ENCODE data around the gene APLP2. TPM values are rescaled to one million over a fixed set of nuclear protein-coding genes. Genes with fewer than 3 reads are reported as not detected.
A peak's percentile ranks its signal among the peaks of the same experiment; 100 is the strongest.

The APLP2 gene
- total RNA-seq, 1 donor from 2014 or later: 106 TPM

- peaks cover 14 to 29% (median 20%) of the 10 kb centered on the region in 3 donors for H3K36me3 ChIP-seq (ENCODE audit: control insufficient read depth in 3 of 3, insufficient read depth in 3 of 3, low read length in 3 of 3)
- H3K4me3 ChIP-seq (ENCODE audit: low read length in 3 of 3): no peak overlapping the region
- no peaks in the 10 kb centered on the region for H3K27me3 ChIP-seq (ENCODE audit: control insufficient read depth in 3 of 3, insufficient read depth in 3 of 3, low read length in 3 of 3)
- H3K9ac ChIP-seq (ENCODE audit: low read depth in 1 of 3, low read length in 3 of 3): no peak overlapping the region
- H3K4me1 ChIP-seq (ENCODE audit: control insufficient read depth in 3 of 3, insufficient read depth in 3 of 3, low read length in 3 of 3): peaks cover 3 to 22% (median 3%) of the 10 kb centered on the region in 3 donors
- H3K9me3 ChIP-seq (ENCODE audit: control insufficient read depth in 3 of 3, low read length in 3 of 3): no peaks in the 10 kb centered on the region
- H3K27ac ChIP-seq (ENCODE audit: low read depth, low read length): no peak overlapping the region
These were observed 52.5 kb downstream of the APLP2 start for GRCh38 chr11:130122141-130122575.

DNA sequence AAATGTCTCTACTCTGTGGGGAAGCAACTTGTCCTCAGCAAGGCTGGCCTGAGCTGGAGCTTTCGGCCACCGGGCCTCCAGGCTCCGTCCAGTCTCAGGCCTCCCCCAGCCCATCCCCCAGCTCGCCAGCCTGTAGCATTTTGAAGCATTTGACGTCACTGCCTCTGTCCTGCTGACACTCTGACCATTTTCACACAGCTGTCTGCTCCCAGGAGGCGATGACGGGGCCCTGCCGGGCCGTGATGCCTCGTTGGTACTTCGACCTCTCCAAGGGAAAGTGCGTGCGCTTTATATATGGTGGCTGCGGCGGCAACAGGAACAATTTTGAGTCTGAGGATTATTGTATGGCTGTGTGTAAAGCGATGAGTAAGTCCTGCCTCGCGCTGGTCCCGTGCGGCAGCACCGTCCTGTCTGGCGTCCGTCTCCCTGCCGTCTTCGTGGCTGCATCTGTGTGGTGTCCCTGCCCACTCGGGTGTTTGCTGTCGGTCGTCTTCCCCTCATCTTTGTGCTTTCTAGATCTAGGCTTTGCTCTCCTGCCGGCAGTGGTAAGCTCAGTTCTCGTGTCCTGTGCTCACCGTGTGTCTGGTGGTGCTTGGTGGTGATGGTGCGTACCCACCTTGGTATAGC lies 53.8 kb downstream of the APLP2 start:
- Histone ChIP-seq H3K27me3 (ENCODE audit: control insufficient read depth in 3 of 3, insufficient read depth in 3 of 3, low read length in 3 of 3) (no peaks in the 10 kb centered on the region), H3K4me3 (ENCODE audit: low read length in 3 of 3) (no peak overlapping the region), H3K27ac (ENCODE audit: low read depth, low read length) (no peak overlapping the region), H3K36me3 (ENCODE audit: control insufficient read depth in 3 of 3, insufficient read depth in 3 of 3, low read length in 3 of 3) (peaks cover 16 to 41% (median 30%) of the 10 kb centered on the region in 3 donors), H3K9ac (ENCODE audit: low read depth in 1 of 3, low read length in 3 of 3) (no peak overlapping the region), H3K4me1 (ENCODE audit: control insufficient read depth in 3 of 3, insufficient read depth in 3 of 3, low read length in 3 of 3) (peaks cover 3 to 30% (median 8%) of the 10 kb centered on the region in 3 donors), H3K9me3 (ENCODE audit: control insufficient read depth in 3 of 3, low read length in 3 of 3) (no peaks in the 10 kb centered on the region)

DNA sequence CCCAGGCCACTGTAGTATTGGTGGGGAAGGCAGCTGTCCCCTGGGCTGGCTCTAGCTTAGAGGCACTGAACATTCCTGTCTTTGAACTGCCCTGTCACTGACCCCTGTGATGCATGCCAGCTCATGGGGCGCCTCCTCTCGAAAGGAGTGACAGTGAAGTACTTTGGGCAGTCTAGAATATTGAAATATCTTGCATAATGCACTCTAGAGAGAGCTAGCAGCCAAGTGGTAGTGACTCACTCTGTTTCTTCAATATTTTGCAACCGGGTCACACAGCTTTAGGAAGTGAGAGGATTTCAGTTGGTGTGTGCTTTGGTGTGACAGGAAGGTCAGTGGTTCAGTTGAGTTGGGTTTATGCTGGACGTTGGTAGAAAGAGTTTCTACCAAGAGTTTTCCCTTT lies 54.4 kb downstream of the APLP2 start:
- peak overlapping the region in 1 of 3 donors; percentile 19 for H3K9ac ChIP-seq (ENCODE audit: low read depth in 1 of 3, low read length in 3 of 3)
- no peak overlapping the region for H3K27ac ChIP-seq (ENCODE audit: low read depth, low read length)
- peaks cover 3 to 30% (median 8%) of the 10 kb centered on the region in 3 donors for H3K4me1 ChIP-seq (ENCODE audit: control insufficient read depth in 3 of 3, insufficient read depth in 3 of 3, low read length in 3 of 3)
- no peaks in the 10 kb centered on the region for H3K27me3 ChIP-seq (ENCODE audit: control insufficient read depth in 3 of 3, insufficient read depth in 3 of 3, low read length in 3 of 3)
- H3K9me3 ChIP-seq (ENCODE audit: control insufficient read depth in 3 of 3, low read length in 3 of 3): no peaks in the 10 kb centered on the region
- peaks cover 21 to 47% (median 35%) of the 10 kb centered on the region in 3 donors for H3K36me3 ChIP-seq (ENCODE audit: control insufficient read depth in 3 of 3, insufficient read depth in 3 of 3, low read length in 3 of 3)
- no peak overlapping the region for H3K4me3 ChIP-seq (ENCODE audit: low read length in 3 of 3)

- no peak overlapping the region for H3K27ac ChIP-seq (ENCODE audit: low read depth, low read length)
- H3K4me3 ChIP-seq (ENCODE audit: low read length in 3 of 3): no peak overlapping the region
- no peaks in the 10 kb centered on the region for H3K9me3 ChIP-seq (ENCODE audit: control insufficient read depth in 3 of 3, low read length in 3 of 3)
- peaks cover 28 to 55% (median 44%) of the 10 kb centered on the region in 3 donors for H3K36me3 ChIP-seq (ENCODE audit: control insufficient read depth in 3 of 3, insufficient read depth in 3 of 3, low read length in 3 of 3)
- no peaks in the 10 kb centered on the region for H3K27me3 ChIP-seq (ENCODE audit: control insufficient read depth in 3 of 3, insufficient read depth in 3 of 3, low read length in 3 of 3)
- H3K9ac ChIP-seq (ENCODE audit: low read depth in 1 of 3, low read length in 3 of 3): no peak overlapping the region
- H3K4me1 ChIP-seq (ENCODE audit: control insufficient read depth in 3 of 3, insufficient read depth in 3 of 3, low read length in 3 of 3): peaks cover 3 to 24% (median 8%) of the 10 kb centered on the region in 3 donors
These were observed 55.9 kb downstream of the APLP2 start for GRCh38 chr11:130125638-130126037.

DNA sequence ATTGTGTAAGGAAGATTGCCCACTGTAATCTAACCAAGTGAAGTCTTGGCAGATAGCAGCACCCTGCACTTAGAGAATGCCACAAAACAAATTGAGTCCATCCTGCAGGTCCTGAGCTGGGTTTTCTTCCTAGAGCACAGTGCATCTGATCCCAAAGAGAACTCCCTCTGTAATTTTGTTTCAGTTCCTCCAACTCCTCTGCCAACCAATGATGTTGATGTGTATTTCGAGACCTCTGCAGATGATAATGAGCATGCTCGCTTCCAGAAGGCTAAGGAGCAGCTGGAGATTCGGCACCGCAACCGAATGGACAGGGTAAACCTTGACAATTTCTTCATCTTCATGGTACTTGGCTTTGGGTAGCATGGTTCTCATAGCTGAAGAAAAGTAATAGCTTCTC lies 56.8 kb downstream of the APLP2 start:
- H3K4me1 ChIP-seq (ENCODE audit: control insufficient read depth in 3 of 3, insufficient read depth in 3 of 3, low read length in 3 of 3): peaks cover 3 to 21% (median 8%) of the 10 kb centered on the region in 3 donors
- no peak overlapping the region for H3K4me3 ChIP-seq (ENCODE audit: low read length in 3 of 3)
- H3K36me3 ChIP-seq (ENCODE audit: control insufficient read depth in 3 of 3, insufficient read depth in 3 of 3, low read length in 3 of 3): peaks cover 33 to 62% (median 51%) of the 10 kb centered on the region in 3 donors
- H3K9me3 ChIP-seq (ENCODE audit: control insufficient read depth in 3 of 3, low read length in 3 of 3): no peaks in the 10 kb centered on the region
- H3K27ac ChIP-seq (ENCODE audit: low read depth, low read length): no peak overlapping the region
- H3K27me3 ChIP-seq (ENCODE audit: control insufficient read depth in 3 of 3, insufficient read depth in 3 of 3, low read length in 3 of 3): no peaks in the 10 kb centered on the region
- H3K9ac ChIP-seq (ENCODE audit: low read depth in 1 of 3, low read length in 3 of 3): no peak overlapping the region

DNA sequence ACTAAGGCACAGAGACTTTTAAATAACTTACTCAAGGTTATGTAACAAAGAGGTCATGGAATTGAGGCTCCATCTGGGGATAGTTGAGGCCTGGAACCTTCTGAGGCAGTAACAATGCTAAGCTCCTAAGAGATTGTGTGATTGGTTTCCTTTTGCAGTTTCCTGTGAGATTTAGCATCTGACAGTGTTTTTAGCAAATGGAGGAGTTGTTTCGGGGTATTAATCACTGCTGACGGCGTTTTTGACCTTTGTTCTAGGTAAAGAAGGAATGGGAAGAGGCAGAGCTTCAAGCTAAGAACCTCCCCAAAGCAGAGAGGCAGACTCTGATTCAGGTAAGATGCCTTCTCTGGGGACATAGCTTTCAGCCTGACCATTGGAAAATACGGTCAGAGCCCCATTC lies 57.8 kb downstream of the APLP2 start:
- Histone ChIP-seq H3K36me3 (ENCODE audit: control insufficient read depth in 3 of 3, insufficient read depth in 3 of 3, low read length in 3 of 3) (peaks cover 34 to 60% (median 47%) of the 10 kb centered on the region in 3 donors), H3K4me3 (ENCODE audit: low read length in 3 of 3) (no peak overlapping the region)

DNA sequence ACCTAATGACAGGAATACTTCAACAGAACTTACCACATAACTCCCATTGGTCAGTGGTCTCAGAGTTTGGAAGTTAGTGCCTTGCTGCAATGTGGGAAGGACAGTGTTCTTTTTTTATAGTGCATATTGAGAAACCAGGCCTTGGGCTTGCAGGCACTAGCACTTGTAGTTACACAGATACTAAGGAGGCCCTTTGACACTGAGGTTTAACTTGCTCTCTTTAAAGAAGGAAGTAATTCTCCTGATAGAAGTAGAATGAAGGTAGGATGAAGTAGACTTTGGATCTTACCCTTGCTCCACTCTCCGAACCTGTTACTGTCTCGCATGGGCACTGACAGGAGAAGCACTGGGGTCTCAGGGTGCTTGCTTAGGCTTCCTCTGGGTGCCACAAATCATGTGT lies 58.9 kb downstream of the APLP2 start:
- H3K27ac ChIP-seq (ENCODE audit: low read depth, low read length): no peak overlapping the region
- no peaks in the 10 kb centered on the region for H3K27me3 ChIP-seq (ENCODE audit: control insufficient read depth in 3 of 3, insufficient read depth in 3 of 3, low read length in 3 of 3)
- H3K36me3 ChIP-seq (ENCODE audit: control insufficient read depth in 3 of 3, insufficient read depth in 3 of 3, low read length in 3 of 3): peaks cover 32 to 51% (median 38%) of the 10 kb centered on the region in 3 donors
- H3K4me3 ChIP-seq (ENCODE audit: low read length in 3 of 3): no peak overlapping the region
- H3K9me3 ChIP-seq (ENCODE audit: control insufficient read depth in 3 of 3, low read length in 3 of 3): no peaks in the 10 kb centered on the region
- H3K9ac ChIP-seq (ENCODE audit: low read depth in 1 of 3, low read length in 3 of 3): no peak overlapping the region
- H3K4me1 ChIP-seq (ENCODE audit: control insufficient read depth in 3 of 3, insufficient read depth in 3 of 3, low read length in 3 of 3): peaks cover 3 to 15% (median 7%) of the 10 kb centered on the region in 3 donors

More for the DNA sequence above, 57.8 kb downstream of the APLP2 start:
- H3K9ac ChIP-seq (ENCODE audit: low read depth in 1 of 3, low read length in 3 of 3): no peak overlapping the region
- no peaks in the 10 kb centered on the region for H3K27me3 ChIP-seq (ENCODE audit: control insufficient read depth in 3 of 3, insufficient read depth in 3 of 3, low read length in 3 of 3)
- H3K27ac ChIP-seq (ENCODE audit: low read depth, low read length): no peak overlapping the region
- no peaks in the 10 kb centered on the region for H3K9me3 ChIP-seq (ENCODE audit: control insufficient read depth in 3 of 3, low read length in 3 of 3)
- H3K4me1 ChIP-seq (ENCODE audit: control insufficient read depth in 3 of 3, insufficient read depth in 3 of 3, low read length in 3 of 3): peaks cover 3 to 19% (median 8%) of the 10 kb centered on the region in 3 donors

GRCh38 chr11:130129922-130130321 lies 60.2 kb downstream of the APLP2 start:
- Histone ChIP-seq H3K9me3 (ENCODE audit: control insufficient read depth in 3 of 3, low read length in 3 of 3) (no peaks in the 10 kb centered on the region), H3K4me1 (ENCODE audit: control insufficient read depth in 3 of 3, insufficient read depth in 3 of 3, low read length in 3 of 3) (peaks cover 0 to 9% (median 5%) of the 10 kb centered on the region in 3 donors), H3K4me3 (ENCODE audit: low read length in 3 of 3) (no peak overlapping the region), H3K27me3 (ENCODE audit: control insufficient read depth in 3 of 3, insufficient read depth in 3 of 3, low read length in 3 of 3) (no peaks in the 10 kb centered on the region), H3K27ac (ENCODE audit: low read depth, low read length) (no peak overlapping the region), H3K9ac (ENCODE audit: low read depth in 1 of 3, low read length in 3 of 3) (no peak overlapping the region), H3K36me3 (ENCODE audit: control insufficient read depth in 3 of 3, insufficient read depth in 3 of 3, low read length in 3 of 3) (peaks cover 34 to 57% (median 36%) of the 10 kb centered on the region in 3 donors)

DNA sequence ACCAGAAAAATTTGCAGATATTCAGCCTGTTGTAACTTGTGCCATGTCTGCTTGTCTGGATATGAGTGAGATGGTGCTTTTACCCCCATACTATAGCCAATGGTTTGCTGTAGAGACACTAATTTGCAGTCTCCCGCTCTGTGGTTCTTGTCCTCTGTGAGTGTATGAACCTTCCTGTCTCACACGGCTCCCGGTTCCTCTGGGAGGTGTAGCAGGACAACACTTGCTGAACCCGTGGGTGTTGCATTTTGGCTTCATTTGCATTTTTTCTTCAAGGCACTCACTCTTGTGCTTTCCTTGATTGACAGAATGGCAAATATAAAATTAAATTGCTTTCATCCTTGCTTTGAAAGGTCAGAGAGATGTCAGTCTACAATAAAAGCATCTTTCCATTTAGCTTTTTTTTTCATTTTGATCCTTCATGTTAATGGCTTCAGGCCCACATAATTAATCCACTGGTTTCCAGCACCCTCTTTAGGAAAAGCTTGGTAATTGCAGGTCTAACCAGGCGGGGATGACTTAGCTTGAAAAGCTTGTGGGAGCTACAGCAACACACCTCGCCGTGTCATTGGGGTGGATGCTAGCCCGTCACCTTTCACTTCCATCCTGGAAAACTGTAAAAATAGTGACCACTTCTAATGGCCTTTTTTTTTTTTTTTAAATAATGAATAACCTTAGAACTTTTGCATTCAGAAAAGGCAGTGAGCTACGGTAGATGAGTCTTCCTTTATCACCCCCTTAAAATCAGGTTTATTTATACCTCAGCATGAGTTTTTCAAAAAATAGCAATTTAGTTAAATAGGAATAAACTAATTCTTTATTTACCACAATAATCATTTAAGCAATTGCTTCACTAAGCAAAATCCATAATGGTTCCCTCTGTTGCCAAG lies 62.5 kb downstream of the APLP2 start:
- H3K27ac ChIP-seq (ENCODE audit: low read depth, low read length): no peak overlapping the region
- H3K4me3 ChIP-seq (ENCODE audit: low read length in 3 of 3): no peak overlapping the region
- H3K9me3 ChIP-seq (ENCODE audit: control insufficient read depth in 3 of 3, low read length in 3 of 3): no peaks in the 10 kb centered on the region
- peaks cover 0 to 8% (median 5%) of the 10 kb centered on the region in 3 donors for H3K4me1 ChIP-seq (ENCODE audit: control insufficient read depth in 3 of 3, insufficient read depth in 3 of 3, low read length in 3 of 3)
- peaks cover 46 to 65% (median 48%) of the 10 kb centered on the region in 3 donors for H3K36me3 ChIP-seq (ENCODE audit: control insufficient read depth in 3 of 3, insufficient read depth in 3 of 3, low read length in 3 of 3)
- H3K27me3 ChIP-seq (ENCODE audit: control insufficient read depth in 3 of 3, insufficient read depth in 3 of 3, low read length in 3 of 3): no peaks in the 10 kb centered on the region
- no peak overlapping the region for H3K9ac ChIP-seq (ENCODE audit: low read depth in 1 of 3, low read length in 3 of 3)

- H3K4me1 ChIP-seq (ENCODE audit: control insufficient read depth in 3 of 3, insufficient read depth in 3 of 3, low read length in 3 of 3): no peaks in the 10 kb centered on the region
- H3K4me3 ChIP-seq (ENCODE audit: low read length in 3 of 3): no peak overlapping the region
- H3K9me3 ChIP-seq (ENCODE audit: control insufficient read depth in 3 of 3, low read length in 3 of 3): no peaks in the 10 kb centered on the region
- H3K36me3 ChIP-seq (ENCODE audit: control insufficient read depth in 3 of 3, insufficient read depth in 3 of 3, low read length in 3 of 3): peaks cover 39 to 55% (median 46%) of the 10 kb centered on the region in 3 donors
- no peaks in the 10 kb centered on the region for H3K27me3 ChIP-seq (ENCODE audit: control insufficient read depth in 3 of 3, insufficient read depth in 3 of 3, low read length in 3 of 3)
- H3K9ac ChIP-seq (ENCODE audit: low read depth in 1 of 3, low read length in 3 of 3): no peak overlapping the region
- no peak overlapping the region for H3K27ac ChIP-seq (ENCODE audit: low read depth, low read length)
These were observed 64.0 kb downstream of the APLP2 start for GRCh38 chr11:130133716-130134115.

Measured in skeletal muscle tissue (tissue), 4 donors.